ENCODE results near the gene PBX1. TPM values are rescaled to one million over a fixed set of nuclear protein-coding genes. Genes with fewer than 3 reads are reported as not detected.

The PBX1 gene
- total RNA-seq, 1 experiment from 2014 or later = 102 TPM

- DNase-seq (ENCODE audit: low spot score) (no peak), ATAC-seq (no peak)
- ChIA-PET POLR2A (interaction anchor here (0.5 kb wide), 1 partner anchor 41 kb away, joined by 3 read pairs; no protein-coding TSS in a partner anchor), CTCF (interaction anchor here (0.6 to 1.5 kb wide), 3 partner anchors 19 to 41 kb away, joined by 3 to 4 read pairs (median 3); no protein-coding TSS in a partner anchor)
- Mint-ChIP-seq H3K4me3 (0 out of 2 replicates have a peak overlapping the region, but pooled peaks have one; percentile 1), H3K36me3 (peaks cover 3% of the 10 kb centered on the region; the same call in 1 of the 2 replicates), H3K4me1 (peaks cover 90% of the 10 kb centered on the region), H3K9me3 (no peaks in the 10 kb centered on the region), H3K27me3 (ENCODE audit: low read depth) (no peaks in the 10 kb centered on the region), H3K27ac (peak overlapping the region; percentile 43)
- no peak for TF ChIP-seq ARID4B (CRISPR knock-in tag; IDR thresholded peaks at IDR 0.05; ENCODE audit: borderline replicate concordance)
- peak; percentile 64; the same call in 1 of the 2 replicates for TF ChIP-seq ZNF121 (CRISPR knock-in tag; IDR thresholded peaks at IDR 0.05)
- TF ChIP-seq ZSCAN18 (CRISPR knock-in tag; IDR thresholded peaks at IDR 0.05) = no peak
These were observed 25.0 kb downstream of the PBX1 start for GRCh38 chr1:164583835-164584539.

- no peaks in the 10 kb centered on the region for H3K9me3 Mint-ChIP-seq
- ChIA-PET CTCF (no interaction called here), POLR2A (no interaction called here)
- H3K36me3 Mint-ChIP-seq = peaks cover 3% of the 10 kb centered on the region; the same call in 1 of the 2 replicates
- H3K4me1 Mint-ChIP-seq = peaks cover 98% of the 10 kb centered on the region
- ATAC-seq (no peak), DNase-seq (ENCODE audit: low spot score) (no peak)
- H3K27me3 Mint-ChIP-seq (ENCODE audit: low read depth) = no peaks in the 10 kb centered on the region
- peak overlapping the region; percentile 18 for H3K27ac Mint-ChIP-seq
- no peak overlapping the region for H3K4me3 Mint-ChIP-seq
- TF ChIP-seq SOX15 (CRISPR knock-in tag; IDR thresholded peaks at IDR 0.05) = no peak
- TF ChIP-seq ATF6 (CRISPR knock-in tag; IDR thresholded peaks at IDR 0.05) = no peak
- TF ChIP-seq HMGA2 (CRISPR knock-in tag; IDR thresholded peaks at IDR 0.05) = no peak
- no peak for TF ChIP-seq ATF2 (CRISPR knock-in tag; IDR thresholded peaks at IDR 0.05; ENCODE audit: borderline replicate concordance, low read depth)
- no peak for TF ChIP-seq GRHL2 (CRISPR knock-in tag; IDR thresholded peaks at IDR 0.05; ENCODE audit: insufficient replicate concordance, severe bottlenecking)
- no peak for TF ChIP-seq ATF3 (CRISPR knock-in tag; conservative IDR thresholded peaks at IDR 0.05)
- TF ChIP-seq ERG (CRISPR knock-in tag; IDR thresholded peaks at IDR 0.05) = no peak
- no peak for TF ChIP-seq MLX (CRISPR knock-in tag; IDR thresholded peaks at IDR 0.05)
- no peak for TF ChIP-seq CREM (CRISPR knock-in tag; IDR thresholded peaks at IDR 0.05)
- no peak for TF ChIP-seq ATF1 (CRISPR knock-in tag; IDR thresholded peaks at IDR 0.05)
- no peak for TF ChIP-seq ZBTB43 (CRISPR knock-in tag; IDR thresholded peaks at IDR 0.05)
- TF ChIP-seq FOXK1 (CRISPR knock-in tag; IDR thresholded peaks at IDR 0.05) = no peak
- no peak for TF ChIP-seq GTF2I (CRISPR knock-in tag; conservative IDR thresholded peaks at IDR 0.05)
- TF ChIP-seq ZBTB21 (CRISPR knock-in tag; IDR thresholded peaks at IDR 0.05; ENCODE audit: borderline replicate concordance) = no peak
- TF ChIP-seq IRF1 (CRISPR knock-in tag; IDR thresholded peaks at IDR 0.05) = no peak
These were observed 27.6 kb downstream of the PBX1 start for GRCh38 chr1:164586591-164586990.
